Fibroblast of lung (primary cell): ENCODE results near the gene C22orf31.

Source experiments
- CTCF ChIP-seq, 2 donors: IDR thresholded peaks in 1 of 2; conservative IDR thresholded peaks in 1 of 2; 1 replicate in 1 of 2; 2 replicates in 1 of 2; pipeline ENCODE4 v1.5.1; 2011 to 2012; ENCODE audit warnings: low read length in 2 of 2, control low read depth in 1 of 2, inconsistent platforms in 1 of 2, low read depth in 1 of 2, mild to moderate bottlenecking in 1 of 2
- EZH2 ChIP-seq: IDR thresholded peaks from 2 replicates; pipeline ENCODE4 v1.5.1; 2012; ENCODE audit warnings: low read length, control low read depth, mild to moderate bottlenecking; ENCODE audit errors: missing control alignments

- TF ChIP-seq CTCF (conservative IDR thresholded peaks at IDR 0.05 in 1 of 2, IDR thresholded peaks at IDR 0.05 in 1 of 2; ENCODE audit: low read depth in 1 of 2, low read length in 2 of 2) = no peak
- TF ChIP-seq EZH2 = no peak
Measured at GRCh38 chr22:29078869-29079207, 17.2 kb upstream of the C22orf31 start.
